Measurements from ENCODE around the gene PFKM. TPM values are rescaled to one million over a fixed set of nuclear protein-coding genes. Genes with fewer than 3 reads are reported as not detected.

PFKM gene
- total RNA-seq, 1 donor from 2014 or later: 141 TPM

DNA sequence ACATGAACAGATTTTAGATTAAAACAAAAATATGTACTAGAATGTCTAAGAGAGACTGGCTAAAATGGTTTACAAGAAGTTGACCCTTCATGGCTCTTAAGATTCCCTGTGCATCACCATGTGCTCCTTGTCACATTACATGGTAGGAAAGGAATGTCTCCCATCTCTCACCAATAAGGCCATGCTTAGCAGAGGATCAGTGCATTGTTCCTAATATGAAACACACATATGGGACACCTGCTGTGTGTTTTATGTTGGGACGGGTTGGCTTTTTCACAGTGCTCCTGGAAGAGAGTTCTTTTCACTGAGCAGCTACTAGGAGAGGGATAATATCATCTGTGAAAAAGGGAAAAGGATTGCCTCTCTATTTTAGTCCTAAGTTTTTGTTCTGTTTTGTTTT is 9.6 kb downstream of the PFKM start:
- no peaks in the 10 kb centered on the region for H3K27me3 Mint-ChIP-seq
- no peak overlapping the region for H3K27ac Mint-ChIP-seq
- no peak for DNase-seq (ENCODE audit: low spot score, unreplicated experiment)
- TF ChIP-seq CTCF (IDR thresholded peaks at IDR 0.05; ENCODE audit: unreplicated experiment): no peak
- H3K4me1 Mint-ChIP-seq (ENCODE audit: low read depth): peaks cover 5% of the 10 kb centered on the region
- no peak overlapping the region for H3K4me3 Mint-ChIP-seq (ENCODE audit: low read depth)
- H3K36me3 Mint-ChIP-seq (ENCODE audit: insufficient read depth): peaks cover 25% of the 10 kb centered on the region
- no peaks in the 10 kb centered on the region for H3K9me3 Mint-ChIP-seq (ENCODE audit: low read depth)

DNA sequence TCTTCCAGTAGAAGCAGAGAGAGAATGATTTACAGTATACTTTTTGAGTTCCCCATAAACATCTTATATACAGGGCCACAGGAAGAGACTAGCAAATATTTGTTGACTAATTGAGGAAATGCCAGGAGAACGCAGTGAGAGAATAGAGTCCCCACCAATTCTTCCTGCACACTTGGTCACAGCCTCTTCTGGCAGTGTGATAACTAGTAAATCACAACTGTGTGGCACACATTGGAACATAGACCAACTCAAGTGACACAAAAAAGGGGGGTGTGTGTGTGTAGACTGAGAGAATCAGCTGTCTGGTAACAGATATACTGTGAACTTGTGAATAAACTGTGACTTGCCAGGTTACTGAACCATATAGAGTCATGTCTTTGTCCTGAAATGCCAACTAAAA is 10.2 kb downstream of the PFKM start:
- Mint-ChIP-seq H3K4me1 (ENCODE audit: low read depth) (peaks cover 3% of the 10 kb centered on the region), H3K27me3 (no peaks in the 10 kb centered on the region), H3K4me3 (ENCODE audit: low read depth) (no peak overlapping the region), H3K27ac (no peak overlapping the region), H3K36me3 (ENCODE audit: insufficient read depth) (peaks cover 27% of the 10 kb centered on the region), H3K9me3 (ENCODE audit: low read depth) (no peaks in the 10 kb centered on the region)
- TF ChIP-seq CTCF (IDR thresholded peaks at IDR 0.05; ENCODE audit: unreplicated experiment): no peak
- no peak for DNase-seq (ENCODE audit: low spot score, unreplicated experiment)

- Mint-ChIP-seq H3K4me1 (ENCODE audit: low read depth) (no peaks in the 10 kb centered on the region), H3K27me3 (no peaks in the 10 kb centered on the region), H3K27ac (no peak overlapping the region), H3K4me3 (ENCODE audit: low read depth) (no peak overlapping the region), H3K9me3 (ENCODE audit: low read depth) (no peaks in the 10 kb centered on the region), H3K36me3 (ENCODE audit: insufficient read depth) (peaks cover 32% of the 10 kb centered on the region)
- TF ChIP-seq CTCF (IDR thresholded peaks at IDR 0.05; ENCODE audit: unreplicated experiment): no peak
- DNase-seq (ENCODE audit: low spot score, unreplicated experiment): no peak
Observed at GRCh38 chr12:48131517-48131916, 12.4 kb downstream of the PFKM start.

GRCh38 chr12:48132826-48133225 is 13.7 kb downstream of the PFKM start:
- Mint-ChIP-seq H3K36me3 (ENCODE audit: insufficient read depth) (peaks cover 28% of the 10 kb centered on the region), H3K27ac (no peak overlapping the region), H3K4me1 (ENCODE audit: low read depth) (no peaks in the 10 kb centered on the region), H3K4me3 (ENCODE audit: low read depth) (no peak overlapping the region), H3K9me3 (ENCODE audit: low read depth) (no peaks in the 10 kb centered on the region), H3K27me3 (no peaks in the 10 kb centered on the region)
- DNase-seq (ENCODE audit: low spot score, unreplicated experiment): no peak
- no peak for TF ChIP-seq CTCF (IDR thresholded peaks at IDR 0.05; ENCODE audit: unreplicated experiment)

GRCh38 chr12:48135027-48135426 is 15.9 kb downstream of the PFKM start:
- H3K27me3 Mint-ChIP-seq: no peaks in the 10 kb centered on the region
- TF ChIP-seq CTCF (IDR thresholded peaks at IDR 0.05; ENCODE audit: unreplicated experiment): no peak
- H3K4me1 Mint-ChIP-seq (ENCODE audit: low read depth): no peaks in the 10 kb centered on the region
- no peaks in the 10 kb centered on the region for H3K9me3 Mint-ChIP-seq (ENCODE audit: low read depth)
- DNase-seq (ENCODE audit: low spot score, unreplicated experiment): no peak
- peaks cover 25% of the 10 kb centered on the region for H3K36me3 Mint-ChIP-seq (ENCODE audit: insufficient read depth)
- no peak overlapping the region for H3K4me3 Mint-ChIP-seq (ENCODE audit: low read depth)
- H3K27ac Mint-ChIP-seq: no peak overlapping the region

Measured in progenitor cell of endocrine pancreas (in vitro differentiated cells).